ENCODE results near the gene CLEC3B.

DNA sequence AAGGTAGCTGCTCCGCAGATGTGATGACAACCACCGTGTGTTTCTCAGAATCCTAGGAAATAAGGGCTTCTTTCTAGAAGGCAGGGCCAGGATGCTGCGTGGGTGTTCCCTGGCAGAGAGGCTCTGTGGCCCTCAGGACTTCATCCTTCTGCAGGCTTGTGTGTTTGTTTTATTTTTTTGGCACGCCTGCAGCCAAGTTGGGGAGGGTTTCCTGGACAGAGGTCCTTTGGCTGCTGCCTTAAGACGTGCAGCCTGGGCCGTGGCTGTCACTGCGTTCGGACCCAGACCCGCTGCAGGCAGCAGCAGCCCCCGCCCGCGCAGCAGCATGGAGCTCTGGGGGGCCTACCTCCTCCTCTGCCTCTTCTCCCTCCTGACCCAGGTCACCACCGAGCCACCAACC, at the start of gene CLEC3B:
- TF ChIP-seq CTCF (IDR thresholded peaks at IDR 0.05) (no peak), POLR2A (IDR thresholded peaks at IDR 0.05) (no peak)

Measured in breast epithelium (tissue), 3 donors.